OCI-LY1 (cell line): ENCODE data around the gene PTGS1.

Experiments used
- CTCF ChIP-seq: fragments of 200-600 bp; sonication (generic), shearing (Covaris generic); IDR thresholded peaks from 2 replicates; pipeline ENCODE4 v1.5.1; 2017; ENCODE audit warnings: mild to moderate bottlenecking, antibody characterized with exemption, low read length, moderate library complexity, mixed read lengths
- EZH2 ChIP-seq: fragments of 200-600 bp; sonication (generic), shearing (Covaris generic); IDR thresholded peaks from 2 replicates; pipeline ENCODE4 v1.8.0; 2017; ENCODE audit warnings: borderline replicate concordance, mixed run types, mild to moderate bottlenecking, antibody characterized with exemption, low read length, moderate library complexity, mixed read lengths

GRCh38 chr9:122332644-122333043, 38.2 kb upstream of the PTGS1 start:
- TF ChIP-seq CTCF (no peak), EZH2 (no peak)
